NCI-H2227 (cell line): ENCODE data around the gene HPSE.
"Not testable (repeated sequence)": the region's sequence is repeated elsewhere in the genome, so short reads cannot be mapped to it uniquely, and the experiment has no call there.

ENCODE experiments used
- DNase-seq: peaks from one replicate; lab custom pipeline; 2025; ENCODE audit not compliant: unreplicated experiment; lab: John Stamatoyannopoulos, UW

The HPSE gene

GRCh38 chr4:83335701-83336100 lies 1.1 kb upstream of the HPSE start:
- no peak for DNase-seq

GRCh38 chr4:83331956-83332355 lies 2.7 kb downstream of the HPSE start:
- no peak for DNase-seq

GRCh38 chr4:83329521-83330110 lies 5.0 kb downstream of the HPSE start:
- DNase-seq: no peak

GRCh38 chr4:83328521-83329187 lies 6.0 kb downstream of the HPSE start:
- no peak for DNase-seq

- DNase-seq: no peak
Observed at GRCh38 chr4:83326546-83326945, 8.1 kb downstream of the HPSE start.

GRCh38 chr4:83325306-83325705 lies 9.3 kb downstream of the HPSE start:
- not testable (repeated sequence) for DNase-seq

GRCh38 chr4:83323136-83323535 lies 11.5 kb downstream of the HPSE start:
- DNase-seq: no peak

GRCh38 chr4:83320548-83320947 lies 14.1 kb downstream of the HPSE start:
- DNase-seq: no peak

GRCh38 chr4:83318666-83319065 lies 16.0 kb downstream of the HPSE start:
- DNase-seq: no peak

- DNase-seq: no peak
Observed at GRCh38 chr4:83317671-83318070, 17.0 kb downstream of the HPSE start.

GRCh38 chr4:83316459-83317165 lies 18.0 kb downstream of the HPSE start:
- DNase-seq: no peak

GRCh38 chr4:83315341-83315870 lies 19.2 kb downstream of the HPSE start:
- DNase-seq: no peak

GRCh38 chr4:83308672-83309071 lies 26.0 kb downstream of the HPSE start:
- no peak for DNase-seq

- no peak for DNase-seq
Observed at GRCh38 chr4:83307920-83308319, 26.7 kb downstream of the HPSE start.

GRCh38 chr4:83305187-83305586 lies 29.5 kb downstream of the HPSE start:
- DNase-seq: no peak

- DNase-seq: no peak
Observed at GRCh38 chr4:83297548-83298260, 36.9 kb downstream of the HPSE start.

GRCh38 chr4:83293305-83294046 lies 41.2 kb downstream of the HPSE start:
- DNase-seq: no peak

- DNase-seq: not testable (repeated sequence)
Observed at GRCh38 chr4:83290059-83290774, 44.4 kb downstream of the HPSE start.

GRCh38 chr4:83288381-83288780 lies 46.3 kb downstream of the HPSE start:
- DNase-seq: not testable (repeated sequence)

- DNase-seq: peak; percentile 23
Observed at GRCh38 chr4:83285055-83285407, 49.6 kb downstream of the HPSE start.
